HPDE6-E6E7 (cell line): Measurements from ENCODE around the gene DIS3L2.

Experiments used
- DNase-seq: peaks from one replicate; pipeline ENCODE4 v3.0.0; 2011; ENCODE audit warnings: missing footprints; ENCODE audit errors: extremely low spot score

The DIS3L2 gene

DNA sequence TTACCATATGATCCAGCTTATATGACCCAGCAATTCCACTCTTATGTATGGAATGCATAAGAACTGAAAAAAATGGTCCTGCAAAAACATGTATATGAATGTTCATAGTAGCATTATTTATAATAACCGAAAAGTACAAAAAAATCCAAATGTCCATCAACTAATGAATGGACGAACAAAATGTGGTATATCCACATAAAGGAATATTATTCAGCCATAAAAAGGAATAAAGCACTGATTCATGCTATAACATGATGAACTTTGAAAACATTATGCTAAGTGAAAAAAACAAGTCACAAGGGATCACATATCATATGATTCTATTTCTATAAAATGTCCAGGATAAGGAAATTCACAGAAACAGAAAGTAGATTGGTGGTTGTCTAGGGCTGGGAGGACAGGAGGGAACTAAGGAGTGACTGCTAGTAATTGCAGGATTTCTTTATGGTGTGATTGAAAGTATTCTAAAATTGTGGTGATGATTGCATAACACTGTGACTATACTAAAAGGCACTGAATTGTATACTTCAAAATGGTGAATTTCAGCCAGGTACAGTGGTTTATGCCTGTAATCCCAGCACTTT is 10.0 kb upstream of the DIS3L2 start:
- no peak for DNase-seq

DNA sequence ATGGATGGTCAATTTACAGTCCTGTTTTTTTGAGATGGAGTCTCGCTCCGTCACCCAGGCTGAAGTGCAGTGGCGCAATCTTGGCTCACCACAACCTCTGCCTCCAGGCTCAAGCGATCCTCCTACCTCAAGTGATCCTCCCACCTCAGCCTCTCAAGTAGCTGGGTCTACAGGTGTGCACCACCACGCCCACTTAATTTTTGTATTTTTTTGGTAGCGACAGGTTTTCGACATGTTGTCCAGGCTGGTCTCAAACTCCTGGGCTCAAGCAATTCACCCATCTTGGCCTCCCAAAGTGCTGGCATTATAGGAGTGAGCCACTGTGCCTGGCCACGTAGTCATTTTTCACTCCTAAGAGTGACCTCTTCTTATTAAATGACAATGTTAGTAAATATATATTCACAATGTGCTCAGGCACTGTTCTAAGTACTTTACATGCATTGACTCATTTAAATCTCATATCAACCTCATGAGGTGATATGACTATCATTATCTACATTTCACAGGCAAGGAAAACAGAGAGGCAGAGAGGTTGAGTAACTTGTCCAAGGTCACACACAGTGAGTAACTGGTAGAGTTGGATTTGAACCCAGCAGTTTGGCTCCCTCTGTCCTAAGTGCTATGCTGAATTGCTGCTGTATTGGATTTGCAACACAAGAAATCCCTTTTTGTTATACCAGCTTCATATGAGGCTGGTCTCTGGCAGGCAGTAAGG is 5.6 kb upstream of the DIS3L2 start:
- no peak for DNase-seq

DNA sequence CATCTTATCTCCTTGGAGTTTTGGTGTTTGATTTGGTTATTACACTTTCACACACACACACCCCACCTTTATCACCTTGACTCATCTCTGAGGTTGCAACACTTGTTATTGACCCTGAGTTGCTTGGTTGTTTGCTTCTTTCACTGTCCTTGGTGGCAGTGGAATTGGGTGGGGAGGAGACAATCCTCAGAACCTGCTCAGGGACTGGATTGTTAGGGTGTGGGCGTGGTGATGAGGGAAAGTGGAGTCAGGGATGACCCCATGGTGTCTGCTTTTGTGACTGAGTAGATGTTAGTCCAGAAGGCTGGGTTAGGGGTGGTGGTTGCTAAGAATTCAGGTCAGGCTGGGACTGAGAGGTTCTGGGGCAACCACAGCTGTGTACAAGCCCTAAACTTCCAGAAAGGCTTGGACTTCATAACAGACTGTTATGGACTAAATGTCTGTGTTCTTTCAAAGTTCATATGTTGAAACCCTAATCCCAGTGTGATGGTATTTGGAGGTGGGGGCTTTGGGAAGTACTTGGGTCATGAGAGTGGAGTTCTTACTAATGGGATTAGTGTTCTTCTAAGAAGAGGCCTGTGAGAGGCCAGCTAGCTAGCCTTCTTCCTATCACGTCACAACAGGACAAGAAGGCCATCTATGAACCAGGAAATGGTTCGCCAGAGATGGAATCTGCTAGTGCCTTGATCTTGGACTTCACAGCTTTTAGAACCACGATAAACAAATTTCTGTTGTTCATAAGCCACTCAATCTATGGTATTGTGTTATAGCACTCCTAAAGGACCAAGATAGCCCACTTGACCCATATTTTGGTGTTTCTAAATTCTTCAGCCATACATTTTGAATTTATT is 3.4 kb upstream of the DIS3L2 start:
- DNase-seq, result no peak

DNA sequence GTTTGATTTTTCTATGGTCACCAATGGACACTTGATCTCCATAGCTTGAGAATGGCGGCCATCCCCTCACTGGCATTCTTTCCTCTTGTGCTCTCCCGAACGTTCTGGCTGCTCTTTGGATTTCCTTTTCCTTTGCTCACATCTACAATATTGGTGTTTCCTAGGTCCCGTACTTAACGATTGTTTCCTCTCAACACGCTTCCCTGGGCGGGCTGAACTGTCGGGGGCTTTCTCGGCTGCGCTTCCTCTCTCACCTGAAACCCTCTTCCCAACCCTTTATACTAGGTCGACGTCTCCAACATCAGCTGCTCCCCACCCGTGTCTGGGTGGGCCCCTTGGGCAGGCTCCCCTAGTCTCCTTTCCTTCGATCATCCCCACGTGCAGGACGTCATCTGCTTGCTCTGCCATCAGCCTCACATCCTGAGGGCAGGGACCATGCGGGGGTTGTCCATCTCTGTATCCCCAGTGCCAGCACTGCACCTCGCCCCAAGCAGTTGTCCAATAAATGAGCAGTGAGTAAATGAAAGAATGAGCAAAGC is 634 bp upstream of the DIS3L2 start:
- no peak for DNase-seq

DNA sequence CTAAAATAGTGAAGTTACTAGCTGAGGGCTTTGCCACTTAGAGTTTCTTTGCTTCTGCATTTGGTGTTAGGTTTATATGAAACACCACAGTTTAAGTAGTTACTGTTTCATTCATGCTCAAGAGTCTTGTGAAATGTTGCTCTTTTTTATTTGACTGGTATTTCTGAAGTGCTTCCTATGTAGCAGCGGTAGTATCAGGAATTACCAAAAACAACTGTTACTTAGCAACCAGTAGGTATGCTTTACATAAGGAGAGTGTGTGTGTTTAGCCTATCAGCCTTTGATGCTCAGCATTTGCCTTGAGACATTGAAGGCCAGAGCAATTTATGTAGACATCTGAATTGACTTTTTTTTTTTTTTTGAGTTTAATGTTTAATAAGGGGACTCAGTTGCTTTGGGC is 3.6 kb downstream of the DIS3L2 start:
- no peak for DNase-seq

DNA sequence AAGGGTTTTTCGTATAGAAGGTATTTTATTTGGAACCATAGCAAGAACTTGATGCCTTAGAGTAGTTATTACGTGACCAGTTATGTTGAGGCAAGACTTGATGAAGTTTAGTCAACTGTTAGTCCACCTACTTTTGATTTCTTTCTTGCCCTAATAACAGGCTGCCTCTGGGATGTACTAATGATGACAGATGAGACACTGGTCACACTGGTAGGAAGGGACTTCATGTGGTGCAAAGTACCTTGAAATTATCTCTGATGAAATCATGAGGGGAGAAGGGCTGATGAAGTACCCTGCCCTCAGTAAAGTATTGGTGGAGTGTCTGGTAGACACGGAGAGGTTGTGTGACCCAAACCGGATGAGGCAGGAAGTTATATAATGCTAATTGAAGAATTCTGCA is 5.4 kb downstream of the DIS3L2 start:
- no peak for DNase-seq

DNA sequence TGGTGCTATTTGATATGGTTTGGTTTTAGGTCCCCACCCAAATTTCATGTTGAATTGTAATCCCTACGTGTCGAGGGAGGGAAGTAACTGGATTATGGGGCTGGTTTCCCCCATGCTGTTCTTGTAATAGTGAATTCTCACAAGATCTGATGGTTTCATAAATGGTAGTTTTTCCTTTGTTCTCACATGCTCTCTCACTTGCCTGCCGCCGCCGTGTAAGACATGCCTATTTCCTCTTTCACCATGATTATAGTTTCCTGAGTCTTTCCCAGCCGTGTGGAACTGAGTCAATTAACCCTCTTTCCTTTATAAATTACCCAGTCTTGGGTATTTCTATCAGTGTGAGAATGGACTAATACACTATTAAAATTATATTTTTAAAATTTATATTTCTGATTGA is 7.3 kb downstream of the DIS3L2 start:
- no peak for DNase-seq

DNA sequence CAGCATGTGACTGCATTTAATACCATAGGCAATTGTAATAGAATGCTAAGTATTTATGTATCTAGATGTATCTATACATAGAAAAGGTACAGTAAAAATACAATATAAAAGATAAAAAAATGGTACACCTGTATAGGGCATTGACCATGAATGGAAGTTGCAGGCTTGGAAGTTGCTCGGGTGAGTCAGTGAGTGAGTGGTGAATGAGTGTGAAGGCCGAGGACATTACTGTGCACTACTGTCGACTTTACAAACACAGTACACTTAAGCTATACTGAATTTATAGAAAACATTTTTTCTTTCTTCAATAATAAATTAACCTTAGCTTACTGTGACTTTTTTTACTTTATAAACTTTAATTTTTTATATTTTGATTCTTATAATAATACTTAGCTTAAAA is 8.9 kb downstream of the DIS3L2 start:
- no peak for DNase-seq

DNA sequence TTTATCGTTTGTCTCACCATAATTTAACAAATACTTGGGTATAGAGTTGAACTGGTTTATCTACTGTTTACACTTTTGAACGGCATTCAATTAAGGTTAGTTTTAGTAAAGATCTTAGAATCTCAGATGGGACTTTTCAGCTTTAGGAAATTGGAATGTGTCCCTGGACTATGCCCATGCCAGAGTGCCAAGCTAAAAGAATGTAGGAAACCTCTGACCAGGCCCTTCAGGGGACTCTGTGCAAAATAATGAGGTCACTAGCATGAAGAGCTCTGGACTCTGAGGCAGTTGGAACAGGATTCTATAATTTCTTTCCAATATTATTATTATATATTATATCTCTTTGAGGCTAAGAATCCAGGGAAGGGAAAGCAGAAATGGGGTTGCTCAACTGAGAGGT is 13.5 kb downstream of the DIS3L2 start:
- DNase-seq, result no peak

DNA sequence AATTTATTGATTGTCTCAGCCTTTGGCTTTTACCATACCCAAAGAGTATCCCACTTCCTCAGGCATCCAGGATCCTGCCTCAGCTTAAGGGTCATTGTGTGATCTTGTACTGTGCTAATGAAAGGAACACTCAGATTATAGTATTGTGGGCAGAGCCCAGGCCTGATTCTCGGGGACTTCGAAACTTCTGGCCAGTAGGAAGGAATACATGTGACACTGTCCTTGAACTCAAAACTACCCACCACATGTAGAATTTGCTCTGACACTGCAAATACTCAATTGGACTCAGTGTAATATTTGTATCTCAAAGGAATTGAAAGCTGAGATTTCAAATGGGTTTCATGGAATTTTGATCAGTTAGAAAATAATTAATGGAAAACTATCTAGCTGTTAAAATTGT is 15.9 kb downstream of the DIS3L2 start:
- no peak for DNase-seq

DNA sequence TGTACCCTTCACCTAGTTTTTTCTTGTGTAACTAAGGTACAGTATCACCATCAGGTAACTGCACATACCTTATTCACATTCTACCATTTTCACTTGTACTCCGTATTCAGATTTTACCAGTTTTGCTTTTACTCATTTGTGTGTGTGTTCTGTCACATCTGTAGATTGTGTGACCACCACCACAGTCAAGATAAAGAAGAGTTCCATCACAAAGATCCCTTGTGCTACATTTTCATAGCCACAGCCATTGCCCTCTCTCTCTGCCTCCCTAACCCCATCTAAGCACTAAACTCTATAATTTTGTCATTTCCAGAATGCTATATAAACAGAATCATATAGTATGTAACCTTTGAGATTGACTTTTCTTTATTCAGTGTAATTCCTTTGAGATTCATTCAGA is 23.5 kb downstream of the DIS3L2 start:
- DNase-seq, result no peak

DNA sequence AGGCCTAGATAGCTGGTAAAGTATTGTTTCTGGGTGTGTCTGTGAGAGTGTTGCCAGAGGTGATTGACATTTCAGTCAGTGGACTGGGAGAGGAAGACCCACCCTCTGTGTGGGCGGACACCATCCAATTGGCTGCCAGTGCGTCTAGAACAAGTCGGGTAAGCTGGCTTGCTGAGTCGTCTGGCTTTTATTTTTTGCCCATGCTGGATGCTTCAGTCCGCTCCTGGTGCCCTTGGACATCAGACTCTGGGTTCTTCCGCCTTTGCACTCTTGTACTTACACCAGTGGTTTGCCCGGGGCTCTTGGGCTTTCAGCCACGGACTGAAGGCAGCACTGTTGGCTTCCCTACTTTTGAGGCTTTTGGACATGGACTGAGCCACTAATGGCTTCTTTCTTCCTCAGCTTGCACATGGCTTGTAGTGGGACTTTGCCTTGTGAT is 24.3 kb downstream of the DIS3L2 start:
- no peak for DNase-seq

DNA sequence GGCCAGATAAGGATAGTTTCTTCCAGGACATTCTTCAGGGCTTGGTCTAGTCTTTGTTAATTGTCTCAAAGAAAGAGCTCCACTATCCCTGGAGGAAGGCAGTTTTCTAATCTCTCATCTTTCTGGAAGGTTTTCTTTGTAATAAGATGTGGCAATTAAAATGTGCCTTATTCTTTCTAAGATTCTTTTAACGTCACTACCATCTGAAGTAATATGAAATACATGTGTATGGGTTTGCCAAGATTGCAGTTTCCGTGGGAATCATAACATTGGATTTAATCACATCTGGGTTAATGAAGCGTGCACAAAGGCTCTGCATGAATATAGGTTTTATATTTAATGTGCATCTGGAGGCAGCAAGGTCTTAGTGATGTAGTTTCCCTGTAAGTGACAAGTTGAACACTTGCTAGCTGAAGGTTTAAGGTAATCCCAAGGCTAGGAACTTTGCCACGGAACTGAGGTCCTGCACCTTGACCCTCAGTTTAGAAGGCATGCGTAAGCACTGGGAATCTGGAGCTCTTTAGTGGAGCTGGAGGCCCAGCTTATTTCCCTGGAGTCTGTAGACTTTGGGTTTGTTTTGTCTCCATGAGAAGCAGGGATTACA is 25.7 kb downstream of the DIS3L2 start:
- no peak for DNase-seq

DNA sequence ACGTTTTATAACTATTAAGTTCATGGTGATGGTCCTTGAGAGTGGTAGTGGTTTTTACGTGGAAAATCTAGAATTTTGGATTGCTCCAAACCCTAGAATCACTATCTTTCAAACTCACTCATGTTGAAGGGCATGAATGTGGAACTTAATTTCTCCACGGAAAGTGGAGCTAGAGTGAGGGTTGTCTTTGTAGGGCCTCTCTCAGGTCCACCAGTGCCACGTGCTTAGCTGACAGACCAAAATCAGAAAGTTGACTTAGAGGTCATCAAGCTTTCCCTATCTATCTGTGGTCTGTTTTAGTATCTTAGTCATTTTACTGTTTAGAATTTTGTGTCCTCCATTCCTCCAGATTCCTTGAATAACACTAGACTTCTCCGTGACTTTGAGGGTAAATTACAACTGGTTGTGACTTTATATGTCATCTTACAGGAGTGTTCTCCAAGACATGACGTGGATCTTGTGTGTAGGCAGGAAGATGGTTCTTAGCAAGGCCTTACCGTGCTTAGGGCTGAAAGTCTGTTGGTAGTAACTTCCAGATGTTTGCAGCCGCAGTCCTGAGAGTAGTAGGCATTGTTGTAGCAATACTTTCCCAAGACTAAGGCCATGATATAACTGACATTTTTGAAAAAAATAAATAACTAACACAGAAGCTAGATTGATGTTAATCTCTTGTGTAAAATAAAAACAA is 26.8 kb downstream of the DIS3L2 start:
- no peak for DNase-seq

DNA sequence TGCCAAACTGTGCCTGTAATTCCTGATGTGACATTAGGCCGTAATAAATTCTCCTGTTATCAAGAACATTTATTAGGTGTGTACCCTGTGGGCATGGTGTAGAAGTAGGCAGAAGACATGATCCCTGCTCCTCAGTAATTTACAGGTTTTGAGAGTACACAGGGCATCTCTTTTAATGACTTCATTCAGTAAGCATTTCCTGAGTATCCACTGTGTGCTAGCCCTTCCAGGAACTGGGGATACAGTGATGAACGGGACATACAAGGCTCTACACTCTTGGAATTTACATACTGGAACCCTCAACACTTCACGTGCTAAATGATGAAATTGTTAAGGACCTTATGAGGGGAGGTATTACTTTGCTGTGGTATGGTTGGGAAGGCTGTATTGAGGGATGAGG is 30.2 kb downstream of the DIS3L2 start:
- DNase-seq, result no peak

DNA sequence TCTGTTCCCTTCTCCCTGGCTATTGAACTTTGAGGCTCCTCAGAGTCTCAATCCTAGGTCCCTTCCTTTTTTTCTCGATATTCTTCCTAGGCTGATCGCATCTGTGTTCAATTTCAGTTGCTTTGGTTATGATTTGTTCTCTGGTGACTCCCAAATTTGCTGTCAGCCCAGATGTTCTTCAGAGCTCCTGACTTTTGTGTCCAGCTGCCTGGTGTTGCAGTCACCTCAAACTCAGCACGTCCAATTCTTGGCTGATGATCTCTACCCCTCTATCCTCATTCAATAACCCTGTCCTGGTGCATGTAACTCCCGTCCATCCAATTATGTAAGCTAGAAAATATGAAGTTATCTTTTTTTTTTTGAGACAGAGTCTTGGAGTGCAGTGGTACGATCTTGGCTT is 31.4 kb downstream of the DIS3L2 start:
- no peak for DNase-seq

DNA sequence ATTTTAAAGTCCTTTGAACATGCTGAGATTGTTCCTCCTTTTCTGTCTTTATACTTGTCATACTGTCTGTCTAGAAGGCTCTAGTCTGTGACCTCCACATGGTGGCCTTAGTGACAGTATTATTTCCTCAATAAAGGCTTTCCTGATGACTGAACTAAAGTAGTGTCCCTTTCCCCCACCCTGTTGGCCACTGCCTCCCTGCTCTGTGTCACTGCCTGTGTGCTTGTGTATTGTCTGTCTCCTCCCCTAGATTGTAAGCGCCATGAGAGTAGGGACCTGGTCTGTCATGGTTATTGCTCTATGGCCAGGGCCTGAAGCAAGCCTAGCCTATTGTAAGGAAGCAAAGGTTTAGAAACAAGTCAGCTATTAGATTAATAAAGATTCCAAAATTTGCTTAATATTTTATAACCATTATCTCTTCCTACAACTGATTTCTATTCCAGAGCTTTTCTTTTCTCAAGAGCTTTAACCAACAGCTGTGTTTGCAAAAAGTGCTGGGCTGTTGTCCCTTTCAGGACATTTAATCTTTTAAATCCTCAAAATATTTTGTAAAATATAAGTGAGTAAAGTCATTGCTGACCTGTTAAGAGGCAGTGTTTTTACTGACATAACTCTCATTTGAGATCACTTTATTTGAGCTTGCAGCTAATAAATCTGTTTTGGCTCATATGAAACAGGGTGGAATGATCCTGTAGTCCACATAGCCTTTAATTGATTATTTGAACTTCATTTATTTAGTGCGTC is 35.5 kb downstream of the DIS3L2 start:
- DNase-seq, result no peak

DNA sequence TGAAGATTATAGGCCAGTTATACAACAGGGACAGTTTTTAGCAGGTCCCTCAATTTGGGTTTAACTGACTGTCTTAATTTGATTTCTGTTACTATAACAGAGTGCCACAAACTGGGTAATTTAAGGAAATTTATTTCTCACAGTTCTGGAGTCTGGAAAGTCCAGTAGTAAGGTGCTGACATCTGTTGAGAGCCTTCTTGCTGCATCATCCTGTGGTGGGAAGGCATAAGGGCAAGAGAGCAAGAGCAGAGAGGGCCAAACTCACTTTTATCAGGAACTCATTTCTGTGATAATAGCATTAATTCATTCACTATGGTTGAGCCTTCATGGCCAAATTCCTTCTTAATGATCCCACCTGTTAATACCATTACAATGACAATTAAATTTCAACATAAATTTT is 36.5 kb downstream of the DIS3L2 start:
- DNase-seq, result no peak

DNA sequence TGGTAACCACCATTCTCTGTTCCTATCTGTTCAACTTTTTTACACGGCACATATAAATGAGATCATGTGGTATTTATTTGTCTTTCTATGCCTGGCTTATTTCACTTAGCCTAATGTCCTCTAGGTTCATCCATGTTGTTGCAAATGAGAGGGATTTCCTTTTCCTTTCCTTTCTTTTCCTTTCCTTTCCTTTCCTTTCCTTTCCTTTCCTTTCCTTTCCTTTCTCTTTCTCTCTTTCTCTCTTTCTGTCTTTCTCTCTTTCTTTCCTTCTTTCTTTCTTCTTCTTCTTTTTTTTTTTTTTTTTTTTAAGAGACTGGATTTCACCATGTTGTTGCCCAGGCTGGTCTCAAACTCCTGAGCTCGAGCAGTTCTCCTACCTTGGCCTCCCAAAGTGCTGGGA is 38.9 kb downstream of the DIS3L2 start:
- DNase-seq, result no peak

DNA sequence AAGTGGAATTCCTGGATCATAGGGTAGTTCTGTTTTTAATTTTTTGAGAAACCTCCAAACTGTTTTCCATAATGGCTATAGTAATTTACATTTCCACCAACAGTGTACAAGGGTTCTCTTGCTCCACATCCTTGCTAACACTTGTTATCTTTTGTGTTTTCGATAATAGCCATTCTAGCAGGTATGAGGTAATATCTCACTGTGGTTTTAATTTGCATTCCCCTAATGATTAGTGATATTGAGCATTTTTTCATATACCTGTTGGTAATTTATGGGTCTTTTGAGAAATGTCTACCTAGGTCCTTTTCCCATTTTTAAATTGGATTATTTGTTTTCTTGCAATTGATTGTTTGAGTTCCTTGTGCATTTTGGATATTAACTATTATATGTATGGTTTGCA is 39.6 kb downstream of the DIS3L2 start:
- no peak for DNase-seq

DNA sequence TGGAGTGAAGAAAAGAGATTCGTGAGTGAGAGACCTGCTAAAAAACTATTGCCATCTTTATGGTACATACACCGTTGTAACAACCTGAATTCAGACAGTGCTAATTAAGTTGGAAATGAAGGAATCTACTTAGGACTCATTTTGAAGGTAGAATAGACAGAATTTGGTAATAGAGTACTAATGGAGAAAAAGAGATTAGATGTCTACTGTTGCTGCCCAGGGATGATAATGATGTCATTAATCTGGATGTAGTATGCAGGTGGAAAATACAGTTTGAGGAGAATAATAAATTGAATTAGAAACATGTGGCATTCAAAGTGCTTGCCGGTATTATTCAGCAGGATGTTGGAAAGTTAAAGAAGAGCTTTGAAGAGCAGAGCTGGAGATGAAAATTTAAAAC is 44.7 kb downstream of the DIS3L2 start:
- no peak for DNase-seq
